ENCODE data around the gene TCEANC2.

DNA sequence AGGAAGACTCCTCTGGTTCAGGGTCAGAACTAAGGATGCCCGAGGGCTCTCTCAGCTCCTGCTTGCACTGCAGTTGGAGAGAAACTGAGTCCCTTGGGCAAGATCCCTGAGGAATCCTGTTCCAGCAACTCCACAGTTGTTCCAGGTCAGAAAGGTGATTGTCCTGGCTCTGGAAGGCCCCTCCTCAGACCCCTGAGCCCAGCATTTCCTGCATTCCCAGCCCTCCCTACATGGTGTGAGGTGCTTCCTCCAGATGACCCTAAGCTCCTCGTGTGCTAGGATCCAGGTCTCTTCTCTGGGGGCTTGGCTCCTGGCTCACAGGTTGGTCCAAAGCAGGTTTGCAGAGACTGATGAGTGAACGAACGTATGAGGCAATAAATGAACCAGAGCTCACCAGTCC lies 46.9 kb upstream of the TCEANC2 start:
- no peak for TF ChIP-seq CTCF (IDR thresholded peaks at IDR 0.05; ENCODE audit: low read depth, low read length)
- no peak for TF ChIP-seq POLR2A (IDR thresholded peaks at IDR 0.05; ENCODE audit: extremely low read depth, insufficient read length)
